Measurements from ENCODE around the gene PLPP2.

DNA sequence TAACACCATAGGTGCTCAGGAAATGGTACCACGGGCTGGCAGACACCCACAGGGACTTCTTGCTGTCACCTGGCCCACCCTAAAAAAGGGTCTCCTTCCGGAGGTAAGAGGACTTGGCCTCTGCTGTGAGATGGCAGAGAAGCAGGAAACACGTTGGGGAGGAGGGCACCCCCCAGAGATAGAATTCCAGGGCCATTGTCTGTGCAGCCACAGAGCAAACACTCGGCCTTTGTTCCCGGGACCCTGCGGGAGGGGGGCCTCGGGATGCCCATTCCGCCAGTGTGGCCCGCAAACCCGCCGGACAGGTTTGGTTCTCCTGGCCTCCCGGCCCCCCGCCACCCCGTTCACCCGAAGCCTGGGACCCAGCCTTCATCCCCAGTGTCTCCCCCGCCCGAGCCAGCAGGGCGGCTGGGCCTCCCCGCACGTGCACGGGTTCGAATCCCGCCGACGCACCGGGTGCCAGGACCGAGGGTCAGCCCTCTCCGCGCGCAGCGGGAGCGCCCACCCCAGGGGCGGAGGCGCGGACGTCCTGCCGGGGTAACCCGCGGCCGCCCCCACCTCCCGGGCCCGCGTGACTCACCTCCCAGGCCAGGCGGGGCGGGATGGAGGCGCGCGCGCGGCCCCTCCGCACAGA is 714 bp downstream of the PLPP2 start:
- TF ChIP-seq SUZ12 (IDR thresholded peaks at IDR 0.05; ENCODE audit: extremely low read depth, insufficient read depth, insufficient read length) (no peak), ZNF274 (IDR thresholded peaks at IDR 0.05; ENCODE audit: low read depth, low read length) (no peak), YY1 (IDR thresholded peaks at IDR 0.05; ENCODE audit: insufficient read depth, insufficient read length) (no peak)

Measured in NT2/D1 (cell line).